Activated naive CD8-positive, alpha-beta T cell treated with anti-CD3 and anti-CD28 coated beads, Interleukin-2, amount 50 U/mL, for 16 hours (primary cell): ENCODE results near the gene GFAP.

Source experiments
- DNase-seq: peaks from one replicate; pipeline ENCODE4 v3.0.0-alpha.2; 2020; ENCODE audit warnings: low read depth, low spot score

Gene GFAP

GRCh38 chr17:44931376-44931775, 16.1 kb upstream of the GFAP start:
- DNase-seq, result no peak

GRCh38 chr17:44930667-44931066, 15.4 kb upstream of the GFAP start:
- no peak for DNase-seq

- DNase-seq, result no peak
Observed at GRCh38 chr17:44928950-44929720, 13.8 kb upstream of the GFAP start.

GRCh38 chr17:44928136-44928535, 12.8 kb upstream of the GFAP start:
- no peak for DNase-seq

GRCh38 chr17:44927696-44928095, 12.4 kb upstream of the GFAP start:
- DNase-seq, result no peak

- DNase-seq, result no peak
Observed at GRCh38 chr17:44926821-44927525, 11.7 kb upstream of the GFAP start.

GRCh38 chr17:44925731-44926697, 10.7 kb upstream of the GFAP start:
- no peak for DNase-seq

- no peak for DNase-seq
Observed at GRCh38 chr17:44924107-44924544, 8.8 kb upstream of the GFAP start.

GRCh38 chr17:44922746-44923470, 7.6 kb upstream of the GFAP start:
- no peak for DNase-seq

- no peak for DNase-seq
Observed at GRCh38 chr17:44922136-44922535, 6.8 kb upstream of the GFAP start.

- DNase-seq, result no peak
Observed at GRCh38 chr17:44921122-44921882, 6.0 kb upstream of the GFAP start.

- DNase-seq, result no peak
Observed at GRCh38 chr17:44920565-44920940, 5.3 kb upstream of the GFAP start.

- no peak for DNase-seq
Observed at GRCh38 chr17:44919885-44920564, 4.7 kb upstream of the GFAP start.

- no peak for DNase-seq
Observed at GRCh38 chr17:44919411-44919810, 4.1 kb upstream of the GFAP start.

GRCh38 chr17:44918006-44918405, 2.7 kb upstream of the GFAP start:
- DNase-seq, result no peak

- no peak for DNase-seq
Observed at GRCh38 chr17:44917456-44917855, 2.2 kb upstream of the GFAP start.

GRCh38 chr17:44916781-44917241, 1.5 kb upstream of the GFAP start:
- DNase-seq, result no peak

GRCh38 chr17:44915862-44916780, 821 bp upstream of the GFAP start:
- no peak for DNase-seq
